VCaP (cell line): ENCODE results near the gene ZNF629.

Experiments
- H3K27ac ChIP-seq: fragments of 450-650 bp; 2 replicates; pipeline ENCODE4 v1.5.1; 2017
- TF ChIP-seq, protein P1 (sequence below): fragments of 450-650 bp; conservative IDR thresholded peaks from 2 replicates; pipeline ENCODE4 v1.5.1; 2017; ENCODE audit warnings: mild to moderate bottlenecking, moderate library complexity

Gene ZNF629

DNA sequence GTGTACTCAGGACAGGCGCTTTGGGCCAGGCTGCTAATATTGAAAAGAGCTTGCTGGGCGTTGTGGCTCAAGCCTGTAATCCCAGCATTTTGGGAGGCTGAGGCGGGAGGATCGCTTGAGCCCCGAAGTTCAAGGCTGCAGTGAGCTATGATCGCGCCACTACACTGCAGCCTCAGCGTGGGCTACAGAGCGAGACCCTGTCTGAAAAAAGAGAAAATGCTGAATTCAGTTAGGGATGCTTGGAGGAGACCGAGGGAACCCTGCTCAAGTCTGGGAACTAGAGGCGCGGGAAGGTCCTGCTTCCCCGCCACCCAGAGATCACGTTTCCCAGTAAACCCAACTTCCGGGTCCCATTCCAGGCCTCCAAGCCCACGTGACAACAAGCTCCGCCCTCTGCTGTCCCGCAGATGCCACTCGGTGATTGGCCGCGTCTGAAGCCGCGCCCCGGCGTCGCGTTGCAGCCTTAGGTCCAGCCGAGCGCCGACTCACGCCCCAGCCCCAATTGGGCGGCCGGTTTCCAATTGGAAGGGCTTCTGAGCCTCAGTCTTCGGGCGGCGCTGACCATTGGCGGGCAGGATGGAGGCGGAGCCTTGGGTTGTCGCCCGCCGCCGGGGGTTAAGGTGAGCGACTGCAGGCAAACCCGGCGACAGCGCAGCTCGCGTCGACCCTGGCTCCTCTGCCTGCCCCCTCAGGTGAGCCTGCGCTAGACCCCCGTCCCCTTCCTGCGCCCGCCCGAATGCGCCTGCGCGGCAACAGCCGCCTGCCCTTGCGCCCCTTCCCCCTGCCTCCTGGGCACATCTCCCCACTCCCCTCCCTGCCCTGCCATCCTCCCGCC is 39.0 kb downstream of the ZNF629 start, which contains the start of gene PHKG2:
TSS of gene PHKG2 (plus strand) at position 627 of the 835 bp plus-strand sequence. CDS start 396 bp downstream, outside the sequence.
- TF ChIP-seq, protein P1, sequence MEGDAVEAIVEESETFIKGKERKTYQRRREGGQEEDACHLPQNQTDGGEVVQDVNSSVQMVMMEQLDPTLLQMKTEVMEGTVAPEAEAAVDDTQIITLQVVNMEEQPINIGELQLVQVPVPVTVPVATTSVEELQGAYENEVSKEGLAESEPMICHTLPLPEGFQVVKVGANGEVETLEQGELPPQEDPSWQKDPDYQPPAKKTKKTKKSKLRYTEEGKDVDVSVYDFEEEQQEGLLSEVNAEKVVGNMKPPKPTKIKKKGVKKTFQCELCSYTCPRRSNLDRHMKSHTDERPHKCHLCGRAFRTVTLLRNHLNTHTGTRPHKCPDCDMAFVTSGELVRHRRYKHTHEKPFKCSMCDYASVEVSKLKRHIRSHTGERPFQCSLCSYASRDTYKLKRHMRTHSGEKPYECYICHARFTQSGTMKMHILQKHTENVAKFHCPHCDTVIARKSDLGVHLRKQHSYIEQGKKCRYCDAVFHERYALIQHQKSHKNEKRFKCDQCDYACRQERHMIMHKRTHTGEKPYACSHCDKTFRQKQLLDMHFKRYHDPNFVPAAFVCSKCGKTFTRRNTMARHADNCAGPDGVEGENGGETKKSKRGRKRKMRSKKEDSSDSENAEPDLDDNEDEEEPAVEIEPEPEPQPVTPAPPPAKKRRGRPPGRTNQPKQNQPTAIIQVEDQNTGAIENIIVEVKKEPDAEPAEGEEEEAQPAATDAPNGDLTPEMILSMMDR, result no peak
- peak within 1 kb of the TSS; percentile 52 for H3K27ac ChIP-seq

DNA sequence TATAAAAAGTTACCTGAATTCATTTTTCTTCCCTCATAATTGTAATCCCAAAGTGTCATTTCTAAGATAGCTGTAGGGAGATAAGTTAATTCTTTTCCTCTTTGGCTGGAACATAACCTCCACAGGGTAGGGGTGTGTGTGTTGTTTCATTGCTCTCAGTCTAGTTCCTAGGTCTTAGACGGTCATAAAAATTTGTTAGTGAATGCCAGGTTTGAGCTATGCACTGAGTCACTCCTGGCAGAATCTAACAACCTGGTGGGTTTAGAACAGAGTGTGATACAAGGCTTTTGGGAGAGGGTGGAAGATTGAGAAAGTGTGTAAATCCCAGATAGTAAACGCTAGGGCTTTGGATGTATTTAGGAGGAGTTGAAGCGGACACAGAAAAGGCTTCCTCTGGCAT is 39.7 kb downstream of the ZNF629 start:
- H3K27ac ChIP-seq, result peak overlapping the region; percentile 52
- TF ChIP-seq, protein P1, result no peak

GRCh38 chr16:30746638-30747175 is 40.3 kb downstream of the ZNF629 start:
- TF ChIP-seq, protein P1, result no peak
- H3K27ac ChIP-seq, result no peak overlapping the region

GRCh38 chr16:30745082-30745481 is 41.9 kb downstream of the ZNF629 start:
- no peak overlapping the region for H3K27ac ChIP-seq
- TF ChIP-seq, protein P1, result no peak

GRCh38 chr16:30744183-30744582 is 42.8 kb downstream of the ZNF629 start:
- TF ChIP-seq, protein P1, result no peak
- H3K27ac ChIP-seq, result no peak overlapping the region

GRCh38 chr16:30743716-30744115 is 43.3 kb downstream of the ZNF629 start:
- H3K27ac ChIP-seq, result no peak overlapping the region
- TF ChIP-seq, protein P1, result no peak

GRCh38 chr16:30741461-30741914 is 45.5 kb downstream of the ZNF629 start:
- H3K27ac ChIP-seq, result 0 out of 2 replicates have a peak overlapping the region, but pooled peaks have one; percentile 57
- TF ChIP-seq, protein P1, result no peak
